Naive thymus-derived CD4-positive, alpha-beta T cell (primary cell): ENCODE data around the gene LTB4R. TPM values are rescaled to one million over a fixed set of nuclear protein-coding genes. Genes with fewer than 3 reads are reported as not detected.

Experiments
- ATAC-seq: fragments of 150-1000 bp; cut with Tn5 transposase; 2 replicates; pipeline ENCODE4 v1.10.0; 2021; ENCODE audit warnings: mild to moderate bottlenecking, moderate library complexity
- CTCF ChIA-PET: fragments of 350-600 bp; sonication (Branson Sonifier 250); formaldehyde crosslinking; loops from one replicate; lab custom pipeline; 2021; ENCODE audit warnings: antibody characterized with exemption; lab: Charles Lee
- POLR2A ChIA-PET: fragments of 350-600 bp; sonication (Branson Sonifier 250); formaldehyde crosslinking; loops from one replicate; lab custom pipeline; 2021; ENCODE audit warnings: antibody characterized with exemption, inconsistent platforms; lab: Charles Lee
- DNase-seq, 9 donors: peaks; one replicate each; pipeline versions ENCODE4 v3.0.0 to v3.0.0-alpha.2; 2020 to 2022; ENCODE audit warnings: mixed read lengths in 1 of 9
- H3K27ac ChIP-seq: one replicate; pipeline ENCODE4 v1.7.0; 2013; ENCODE audit warnings: mild to moderate bottlenecking, low read depth, low read length, moderate library complexity
- H3K27me3 ChIP-seq, 2 donors: one replicate each; pipeline ENCODE4 v1.7.0; 2013; ENCODE audit warnings: low read length in 2 of 2, mild to moderate bottlenecking in 2 of 2, moderate library complexity in 2 of 2; ENCODE audit not compliant: control insufficient read depth in 2 of 2, insufficient read depth in 2 of 2
- H3K36me3 ChIP-seq, 3 experiments: 1 replicate in 2 of 3; 2 replicates in 1 of 3; pipeline ENCODE4 v1.7.0; 2013; ENCODE audit warnings: low read length in 3 of 3, mild to moderate bottlenecking in 3 of 3, moderate library complexity in 1 of 3; ENCODE audit not compliant: insufficient read depth in 3 of 3, control insufficient read depth in 2 of 3
- H3K4me1 ChIP-seq, 2 donors: one replicate each; pipeline ENCODE4 v1.7.0; 2013; ENCODE audit warnings: low read length in 2 of 2, mild to moderate bottlenecking in 2 of 2, moderate library complexity in 1 of 2; ENCODE audit not compliant: control insufficient read depth in 2 of 2, insufficient read depth in 2 of 2
- H3K4me3 ChIP-seq: 2 replicates; pipeline ENCODE4 v1.7.0; 2013; ENCODE audit warnings: mild to moderate bottlenecking, low read length
- H3K9me3 ChIP-seq, 3 experiments: 1 replicate in 2 of 3; 2 replicates in 1 of 3; pipeline ENCODE4 v1.7.0; 2013; ENCODE audit warnings: low read length in 3 of 3; ENCODE audit not compliant: control insufficient read depth in 2 of 3
- H3K27ac Mint-ChIP-seq, 9 donors: one replicate each; pipeline ENCODE4 v1.8.0; 2020 to 2022; ENCODE audit warnings: mixed read lengths in 9 of 9, mild to moderate bottlenecking in 8 of 9, moderate library complexity in 5 of 9, inconsistent platforms in 2 of 9
- H3K27me3 Mint-ChIP-seq, 5 donors: one replicate each; pipeline ENCODE4 v1.8.0; 2021 to 2022; ENCODE audit warnings: mixed read lengths in 5 of 5, mild to moderate bottlenecking in 1 of 5
- H3K36me3 Mint-ChIP-seq, 5 donors: one replicate each; pipeline ENCODE4 v1.8.0; 2020 to 2022; ENCODE audit warnings: mixed read lengths in 5 of 5, mild to moderate bottlenecking in 3 of 5, inconsistent platforms in 1 of 5
- H3K4me1 Mint-ChIP-seq, 7 donors: one replicate each; pipeline ENCODE4 v1.8.0; 2020 to 2022; ENCODE audit warnings: mixed read lengths in 7 of 7, mild to moderate bottlenecking in 3 of 7, inconsistent platforms in 1 of 7
- H3K4me3 Mint-ChIP-seq, 10 donors: one replicate each; pipeline ENCODE4 v1.8.0; 2020 to 2022; ENCODE audit warnings: mild to moderate bottlenecking in 10 of 10, mixed read lengths in 10 of 10, moderate library complexity in 6 of 10, inconsistent platforms in 2 of 10
- H3K9me3 Mint-ChIP-seq, 11 donors: one replicate each; pipeline ENCODE4 v1.8.0; 2020 to 2022; ENCODE audit warnings: mixed read lengths in 11 of 11, mild to moderate bottlenecking in 4 of 11, inconsistent platforms in 1 of 11, moderate library complexity in 1 of 11
- intact Hi-C, 2 donors: fragments of 100-400 bp; cut with micrococcal nuclease; formaldehyde crosslinking; loops; one replicate each; pipeline ENCODE4 v1.15.1; 2023
- polyA plus RNA-seq, 2 donors: library from polyadenylated mRNA; unstranded; fragments of 300-500 nt; fragmentation: Illumina TruSeq; gene quantifications; one replicate each; pipeline ENCODE4 v1.2.3, GENCODE V29; 2021
- total RNA-seq, 6 experiments: library from RNA in 5 of 6; stranded (reverse) in 5 of 6; gene quantifications; 1 replicate in 5 of 6; 2 replicates in 1 of 6; pipeline ENCODE4 v1.2.3 and lab custom pipeline; 2021 to 2026

The LTB4R gene
- total and polyA plus RNA-seq, 7 experiments from 2014 or later: 9.1 to 28.8 (median 14.2) TPM

- Histone ChIP-seq H3K36me3 (peaks cover 0 to 11% (median 0%) of the 10 kb centered on the region in 3 experiments), H3K9me3 (no peaks in the 10 kb centered on the region), H3K4me3 (peak overlapping the region; percentile 11), H3K27ac (no peak overlapping the region), H3K27me3 (peaks cover 7 to 13% of the 10 kb centered on the region in 2 donors), H3K4me1 (peaks cover 41 to 64% of the 10 kb centered on the region in 2 donors)
- Mint-ChIP-seq H3K9me3 (peaks cover 0 to 5% (median 0%) of the 10 kb centered on the region in 11 donors), H3K27me3 (peaks cover 9 to 46% (median 17%) of the 10 kb centered on the region in 5 donors), H3K27ac (peak overlapping the region; percentile 57 to 93 (median 84)), H3K36me3 (peaks cover 0 to 16% (median 12%) of the 10 kb centered on the region in 5 donors), H3K4me1 (peaks cover 30 to 67% (median 45%) of the 10 kb centered on the region in 7 donors), H3K4me3 (peak overlapping the region; percentile 66 to 94 (median 83))
- ATAC-seq (no peak), DNase-seq (no peak)
- ChIA-PET POLR2A (interaction anchor here (0.5 to 16.5 kb wide), 10 partner anchors 8 to 144 kb away, joined by 3 to 293 read pairs (median 6); partner anchors contain the start of genes CBLN3, KHNYN, LTB4R and LTB4R2), CTCF (interaction anchor here (0.6 to 15.8 kb wide), 17 partner anchors 8 to 274 kb away, joined by 3 to 317 read pairs (median 4); partner anchors contain the start of genes CBLN3, CIDEB, DHRS1 and KHNYN)
- intact Hi-C loops: loop anchor here (1.0 to 2.0 kb wide), 13 partner anchors 9 to 343 kb away; partner anchors contain the start of genes RABGGTA (in 2 of the 2), TINF2 (in 2 of the 2), CHMP4A (in 1 of the 2) and DCAF11 (in 1 of the 2)
Observed at GRCh38 chr14:24331731-24332267, 20.5 kb downstream of the LTB4R start.

GRCh38 chr14:24332268-24332993 is 21.1 kb downstream of the LTB4R start:
- CTCF ChIA-PET: interaction anchor here (0.6 to 15.8 kb wide), 20 partner anchors 9 to 274 kb away, joined by 3 to 317 read pairs (median 4); partner anchors contain the start of genes CBLN3, CIDEB, DHRS1 and KHNYN
- H3K27me3 ChIP-seq: peaks cover 7 to 13% of the 10 kb centered on the region in 2 donors
- peaks cover 0 to 21% (median 12%) of the 10 kb centered on the region in 5 donors for H3K36me3 Mint-ChIP-seq
- H3K9me3 ChIP-seq: no peaks in the 10 kb centered on the region
- peak overlapping the region; percentile 57 to 93 (median 84) for H3K27ac Mint-ChIP-seq
- H3K4me1 Mint-ChIP-seq: peaks cover 25 to 62% (median 40%) of the 10 kb centered on the region in 7 donors
- H3K9me3 Mint-ChIP-seq: peaks cover 0 to 5% (median 0%) of the 10 kb centered on the region in 11 donors
- H3K27me3 Mint-ChIP-seq: peaks cover 9 to 46% (median 17%) of the 10 kb centered on the region in 5 donors
- peak overlapping the region; percentile 43 for H3K4me3 ChIP-seq
- ATAC-seq (peak; percentile 90), DNase-seq (peak; percentile 56 to 93 (median 87))
- peaks cover 37 to 59% of the 10 kb centered on the region in 2 donors for H3K4me1 ChIP-seq
- H3K27ac ChIP-seq: no peak overlapping the region
- intact Hi-C loops: loop anchor here (1.0 to 2.0 kb wide), 13 partner anchors 8 to 342 kb away; partner anchors contain the start of genes RABGGTA (in 2 of the 2), TINF2 (in 2 of the 2), CHMP4A (in 1 of the 2) and DCAF11 (in 1 of the 2)
- peaks cover 0 to 18% (median 0%) of the 10 kb centered on the region in 3 experiments for H3K36me3 ChIP-seq
- H3K4me3 Mint-ChIP-seq: peak overlapping the region; percentile 66 to 94 (median 83)
- POLR2A ChIA-PET: interaction anchor here (0.6 to 16.5 kb wide), 12 partner anchors 8 to 145 kb away, joined by 3 to 293 read pairs (median 4); partner anchors contain the start of genes CBLN3, CIDEB, KHNYN and LTB4R

- ATAC-seq (no peak), DNase-seq (peak in 3 of 9 donors; percentile 31 to 41 (median 40))
- peak within 1 kb of the TSS; percentile 52 for H3K4me3 ChIP-seq
- no peak within 1 kb of the TSS for H3K27ac ChIP-seq
- Mint-ChIP-seq H3K9me3 (peaks cover 0 to 5% (median 0%) of the 10 kb centered on the region in 11 donors), H3K36me3 (peaks cover 0 to 32% (median 12%) of the 10 kb centered on the region in 5 donors), H3K27me3 (peaks cover 9 to 46% (median 17%) of the 10 kb centered on the region in 5 donors), H3K4me1 (peaks cover 25 to 60% (median 52%) of the 10 kb centered on the region in 7 donors), H3K4me3 (peak within 1 kb of the TSS; percentile 18 to 94 (median 60)), H3K27ac (no peak within 1 kb of the TSS)
- peaks cover 43 to 56% of the 10 kb centered on the region in 2 donors for H3K4me1 ChIP-seq
- peaks cover 0 to 30% (median 0%) of the 10 kb centered on the region in 3 experiments for H3K36me3 ChIP-seq
- no peaks in the 10 kb centered on the region for H3K9me3 ChIP-seq
- CTCF ChIA-PET: interaction anchor here (2.8 to 15.8 kb wide), 3 partner anchors 64 to 100 kb away, joined by 9 to 317 read pairs (median 23); partner anchors contain the start of genes CBLN3, KHNYN, RABGGTA and TINF2
- POLR2A ChIA-PET: interaction anchor here (0.8 to 16.5 kb wide), 3 partner anchors 23 to 96 kb away, joined by 3 to 293 read pairs (median 19); partner anchors contain the start of genes CBLN3, KHNYN, LTB4R and LTB4R2
- peaks cover 7 to 13% of the 10 kb centered on the region in 2 donors for H3K27me3 ChIP-seq
- intact Hi-C loops: no loop called here
Observed at GRCh38 chr14:24334431-24335291, 23.4 kb downstream of the LTB4R start, which contains the start of gene ADCY4. Gene ADCY4 (minus strand): TSS chr14:24335071. CDS start chr14:24334652, 419 bp downstream.

- no peak overlapping the region for H3K27ac ChIP-seq
- H3K4me1 Mint-ChIP-seq: peaks cover 32 to 67% (median 51%) of the 10 kb centered on the region in 7 donors
- intact Hi-C loops: no loop called here
- POLR2A ChIA-PET: interaction anchor here (0.8 to 16.5 kb wide), 4 partner anchors 31 to 106 kb away, joined by 3 to 293 read pairs (median 3); partner anchors contain the start of genes CBLN3, KHNYN and TINF2
- H3K9me3 Mint-ChIP-seq: peaks cover 0 to 5% (median 0%) of the 10 kb centered on the region in 11 donors
- H3K4me3 Mint-ChIP-seq: peak overlapping the region in 9 of 10 donors; percentile 22 to 94 (median 58)
- no peak overlapping the region for H3K27ac Mint-ChIP-seq
- peaks cover 7 to 46% (median 17%) of the 10 kb centered on the region in 5 donors for H3K27me3 Mint-ChIP-seq
- no peak overlapping the region for H3K4me3 ChIP-seq
- peaks cover 7 to 13% of the 10 kb centered on the region in 2 donors for H3K27me3 ChIP-seq
- ATAC-seq (no peak), DNase-seq (no peak)
- CTCF ChIA-PET: interaction anchor here (0.8 to 15.8 kb wide), 3 partner anchors 10 to 99 kb away, joined by 3 to 317 read pairs (median 5); partner anchors contain the start of genes CBLN3 and KHNYN
- peaks cover 0 to 30% (median 0%) of the 10 kb centered on the region in 3 experiments for H3K36me3 ChIP-seq
- peaks cover 48 to 55% of the 10 kb centered on the region in 2 donors for H3K4me1 ChIP-seq
- H3K36me3 Mint-ChIP-seq: peaks cover 0 to 32% (median 12%) of the 10 kb centered on the region in 5 donors
- no peaks in the 10 kb centered on the region for H3K9me3 ChIP-seq
Observed at GRCh38 chr14:24335461-24336171, 24.3 kb downstream of the LTB4R start.
